ENCODE data around the gene SLC41A2. TPM values are rescaled to one million over a fixed set of nuclear protein-coding genes. Genes with fewer than 3 reads are reported as not detected.

Gene SLC41A2
- total and polyA plus RNA-seq, 2 donors (not counting 3 experiments of a cell fraction or from before 2014, with no cell fraction given): 1.7 to 7.5 TPM

DNA sequence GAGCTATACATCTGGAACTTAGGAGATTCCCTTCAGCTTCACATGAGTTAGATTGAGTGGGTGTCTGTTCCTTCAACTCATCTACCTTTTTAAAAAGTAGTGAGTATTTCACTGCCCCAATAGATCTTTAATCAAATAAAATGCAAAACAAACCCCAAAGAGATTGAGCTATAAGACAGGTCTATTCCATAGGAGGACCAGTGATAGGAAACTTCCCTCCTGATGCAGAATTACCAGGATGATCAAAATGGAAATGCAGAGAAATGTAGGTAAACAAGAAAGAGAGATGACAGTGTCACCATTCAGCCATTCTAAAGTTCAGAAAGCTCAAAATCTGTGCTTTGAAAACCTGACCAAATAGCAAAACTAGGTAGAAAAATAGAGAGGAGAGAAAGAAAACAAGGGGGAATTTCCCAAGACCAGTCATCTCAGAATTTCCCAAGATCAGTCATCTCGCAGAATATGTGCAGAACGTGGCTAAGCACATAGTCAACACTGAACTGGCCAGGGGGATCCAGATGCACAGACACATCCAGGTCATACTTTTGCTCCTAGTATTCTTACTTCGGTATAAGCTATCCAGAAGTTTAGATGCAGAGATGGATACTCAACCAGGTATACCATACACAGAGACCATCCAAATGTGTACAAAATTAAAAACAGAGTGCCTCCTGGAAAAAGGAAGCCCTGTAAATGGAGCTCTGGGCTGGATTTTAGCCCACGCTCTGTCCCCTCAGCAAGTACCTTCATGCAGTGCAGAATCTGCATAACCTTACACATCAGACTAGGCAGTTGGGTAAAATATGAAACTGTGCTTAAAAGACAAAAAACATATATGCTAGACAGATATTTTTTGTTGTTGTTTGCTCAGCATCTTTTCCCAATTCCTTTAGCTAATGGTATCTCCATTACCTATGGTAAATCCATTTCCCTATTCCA lies 27.4 kb downstream of the SLC41A2 start:
- H4K20me1 ChIP-seq (replicated peaks; ENCODE audit: control insufficient read depth, extremely low read depth, insufficient read depth, low read length): no peaks in the 10 kb centered on the region
- H3K9me1 ChIP-seq (replicated peaks; ENCODE audit: control insufficient read depth, extremely low read depth, insufficient read depth, low read length): no peaks in the 10 kb centered on the region
- no peaks in the 10 kb centered on the region for H3K9me3 ChIP-seq (replicated peaks; ENCODE audit: control insufficient read depth, insufficient read depth, low read length)
- DNase-seq (ENCODE audit: low read depth, low spot score) (peak; percentile 30), FAIRE-seq (no peak)
- no peak overlapping the region for H3K27ac ChIP-seq (ENCODE audit: insufficient read depth, low read depth, low read length)
- H3K9ac ChIP-seq (replicated peaks; ENCODE audit: extremely low read depth, insufficient read depth, low read length): no peak overlapping the region
- H3K4me3 ChIP-seq (replicated peaks in 1 of 3; ENCODE audit: insufficient read depth in 1 of 3, low read depth in 1 of 3, low read length in 3 of 3): no peak overlapping the region
- intact Hi-C loops (cut with micrococcal nuclease): no loop called here
- no peak for TF ChIP-seq MYC (IDR thresholded peaks at IDR 0.05; ENCODE audit: low read depth, low read length)
- no peak for TF ChIP-seq POLR2AphosphoS5 (IDR thresholded peaks at IDR 0.05; ENCODE audit: insufficient read depth, low read depth, low read length)
- TF ChIP-seq, protein P1, sequence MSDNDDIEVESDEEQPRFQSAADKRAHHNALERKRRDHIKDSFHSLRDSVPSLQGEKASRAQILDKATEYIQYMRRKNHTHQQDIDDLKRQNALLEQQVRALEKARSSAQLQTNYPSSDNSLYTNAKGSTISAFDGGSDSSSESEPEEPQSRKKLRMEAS (IDR thresholded peaks at IDR 0.05; ENCODE audit: insufficient read depth, insufficient read length): no peak
- TF ChIP-seq, protein P2, sequence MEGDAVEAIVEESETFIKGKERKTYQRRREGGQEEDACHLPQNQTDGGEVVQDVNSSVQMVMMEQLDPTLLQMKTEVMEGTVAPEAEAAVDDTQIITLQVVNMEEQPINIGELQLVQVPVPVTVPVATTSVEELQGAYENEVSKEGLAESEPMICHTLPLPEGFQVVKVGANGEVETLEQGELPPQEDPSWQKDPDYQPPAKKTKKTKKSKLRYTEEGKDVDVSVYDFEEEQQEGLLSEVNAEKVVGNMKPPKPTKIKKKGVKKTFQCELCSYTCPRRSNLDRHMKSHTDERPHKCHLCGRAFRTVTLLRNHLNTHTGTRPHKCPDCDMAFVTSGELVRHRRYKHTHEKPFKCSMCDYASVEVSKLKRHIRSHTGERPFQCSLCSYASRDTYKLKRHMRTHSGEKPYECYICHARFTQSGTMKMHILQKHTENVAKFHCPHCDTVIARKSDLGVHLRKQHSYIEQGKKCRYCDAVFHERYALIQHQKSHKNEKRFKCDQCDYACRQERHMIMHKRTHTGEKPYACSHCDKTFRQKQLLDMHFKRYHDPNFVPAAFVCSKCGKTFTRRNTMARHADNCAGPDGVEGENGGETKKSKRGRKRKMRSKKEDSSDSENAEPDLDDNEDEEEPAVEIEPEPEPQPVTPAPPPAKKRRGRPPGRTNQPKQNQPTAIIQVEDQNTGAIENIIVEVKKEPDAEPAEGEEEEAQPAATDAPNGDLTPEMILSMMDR (IDR thresholded peaks at IDR 0.05; ENCODE audit: extremely low read depth in 1 of 2, insufficient read depth in 1 of 2, low read depth in 1 of 2, low read length in 2 of 2): no peak
- TF ChIP-seq EZH2 (IDR thresholded peaks at IDR 0.05; ENCODE audit: borderline replicate concordance, low read depth, low read length, severe bottlenecking): no peak
- TF ChIP-seq POLR2A (IDR thresholded peaks at IDR 0.05; ENCODE audit: low read depth, low read length): no peak
- no peak for TF ChIP-seq FOS (IDR thresholded peaks at IDR 0.05; ENCODE audit: borderline replicate concordance, insufficient read depth, low read length)
- TF ChIP-seq GATA2 (IDR thresholded peaks at IDR 0.05; ENCODE audit: insufficient read depth, insufficient read length, low read depth, low read length): no peak
- no peak for TF ChIP-seq JUN (IDR thresholded peaks at IDR 0.05; ENCODE audit: borderline replicate concordance, insufficient read depth, insufficient read length, low read depth)
- dilution Hi-C loops (cut with MboI; ENCODE audit: extremely low pct_ligation_motif_present, low sequenced_read_pairs): no loop called here
- H3K27me3 ChIP-seq (ENCODE audit: control insufficient read depth in 2 of 2, insufficient read depth in 2 of 2, low read length in 2 of 2): no peaks in the 10 kb centered on the region
- no peak overlapping the region for H2AFZ ChIP-seq (ENCODE audit: low read depth, low read length)
- H3K36me3 ChIP-seq (ENCODE audit: control insufficient read depth in 2 of 2, extremely low read depth in 1 of 2, insufficient read depth in 2 of 2, low read length in 2 of 2): no peaks in the 10 kb centered on the region
- BruUV-seq (replicated peaks): no TSS peak
- CTCF ChIA-PET: interaction anchor here (0.8 to 3.8 kb wide), 3 partner anchors 18 to 549 kb away, joined by 3 to 11 read pairs (median 3); partner anchors contain the start of gene SLC41A2
- H3K4me2 ChIP-seq (ENCODE audit: insufficient read depth, low read length): no peak overlapping the region
- POLR2A ChIA-PET: no interaction called here
- no peaks in the 10 kb centered on the region for H3K79me2 ChIP-seq (ENCODE audit: control insufficient read depth, insufficient read depth, low read length)
- H3K4me1 ChIP-seq (ENCODE audit: control insufficient read depth, extremely low read depth, insufficient read depth, low read length): no peaks in the 10 kb centered on the region

All from endothelial cell of umbilical vein (primary cell).